Measurements from ENCODE around the gene RABAC1.

The RABAC1 gene

GRCh38 chr19:41978470-41978869 lies 19.3 kb upstream of the RABAC1 start:
- Histone ChIP-seq H3K36me3 (ENCODE audit: control insufficient read depth, insufficient read depth, low read length) (no peaks in the 10 kb centered on the region), H3K27me3 (ENCODE audit: control insufficient read depth, insufficient read depth, low read length) (no peaks in the 10 kb centered on the region), H3K27ac (ENCODE audit: low read depth, low read length) (no peak overlapping the region), H3K9ac (ENCODE audit: low read length) (no peak overlapping the region), H3K4me3 (ENCODE audit: low read length) (no peak overlapping the region), H3K4me1 (ENCODE audit: control insufficient read depth, insufficient read depth, low read length) (no peaks in the 10 kb centered on the region)

GRCh38 chr19:41977916-41978315 lies 18.8 kb upstream of the RABAC1 start:
- no peaks in the 10 kb centered on the region for H3K27me3 ChIP-seq (ENCODE audit: control insufficient read depth, insufficient read depth, low read length)
- no peak overlapping the region for H3K27ac ChIP-seq (ENCODE audit: low read depth, low read length)
- no peaks in the 10 kb centered on the region for H3K36me3 ChIP-seq (ENCODE audit: control insufficient read depth, insufficient read depth, low read length)
- no peak overlapping the region for H3K4me3 ChIP-seq (ENCODE audit: low read length)
- no peaks in the 10 kb centered on the region for H3K4me1 ChIP-seq (ENCODE audit: control insufficient read depth, insufficient read depth, low read length)
- H3K9ac ChIP-seq (ENCODE audit: low read length) = no peak overlapping the region

DNA sequence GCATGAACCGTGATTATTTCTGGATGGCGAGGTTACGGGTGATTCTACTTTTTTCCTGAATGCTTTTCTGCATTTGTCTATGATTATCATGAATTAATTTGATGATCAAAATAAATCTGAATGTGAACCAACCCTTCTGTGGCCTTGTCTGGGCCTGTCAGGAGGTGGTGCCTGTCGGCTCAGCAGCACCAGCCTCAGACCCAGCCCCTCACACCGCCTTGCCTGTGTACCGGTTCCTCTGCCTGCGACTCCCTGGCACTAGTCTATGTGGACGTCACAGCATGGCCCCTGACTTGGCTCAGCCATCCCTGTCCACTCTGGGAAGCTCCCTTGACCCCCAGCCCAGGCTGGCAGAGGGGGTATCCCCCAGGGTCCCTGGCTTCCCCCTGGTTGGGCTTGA lies 15.5 kb upstream of the RABAC1 start:
- H3K27ac ChIP-seq (ENCODE audit: low read depth, low read length) = no peak overlapping the region
- no peaks in the 10 kb centered on the region for H3K36me3 ChIP-seq (ENCODE audit: control insufficient read depth, insufficient read depth, low read length)
- H3K4me1 ChIP-seq (ENCODE audit: control insufficient read depth, insufficient read depth, low read length) = no peaks in the 10 kb centered on the region
- H3K9ac ChIP-seq (ENCODE audit: low read length) = no peak overlapping the region
- no peak overlapping the region for H3K4me3 ChIP-seq (ENCODE audit: low read length)
- H3K27me3 ChIP-seq (ENCODE audit: control insufficient read depth, insufficient read depth, low read length) = no peaks in the 10 kb centered on the region

- Histone ChIP-seq H3K27me3 (ENCODE audit: control insufficient read depth, insufficient read depth, low read length) (no peaks in the 10 kb centered on the region), H3K9ac (ENCODE audit: low read length) (no peak overlapping the region), H3K36me3 (ENCODE audit: control insufficient read depth, insufficient read depth, low read length) (no peaks in the 10 kb centered on the region), H3K27ac (ENCODE audit: low read depth, low read length) (no peak overlapping the region), H3K4me1 (ENCODE audit: control insufficient read depth, insufficient read depth, low read length) (no peaks in the 10 kb centered on the region), H3K4me3 (ENCODE audit: low read length) (no peak overlapping the region)
Measured at GRCh38 chr19:41971363-41971762, 12.2 kb upstream of the RABAC1 start.

DNA sequence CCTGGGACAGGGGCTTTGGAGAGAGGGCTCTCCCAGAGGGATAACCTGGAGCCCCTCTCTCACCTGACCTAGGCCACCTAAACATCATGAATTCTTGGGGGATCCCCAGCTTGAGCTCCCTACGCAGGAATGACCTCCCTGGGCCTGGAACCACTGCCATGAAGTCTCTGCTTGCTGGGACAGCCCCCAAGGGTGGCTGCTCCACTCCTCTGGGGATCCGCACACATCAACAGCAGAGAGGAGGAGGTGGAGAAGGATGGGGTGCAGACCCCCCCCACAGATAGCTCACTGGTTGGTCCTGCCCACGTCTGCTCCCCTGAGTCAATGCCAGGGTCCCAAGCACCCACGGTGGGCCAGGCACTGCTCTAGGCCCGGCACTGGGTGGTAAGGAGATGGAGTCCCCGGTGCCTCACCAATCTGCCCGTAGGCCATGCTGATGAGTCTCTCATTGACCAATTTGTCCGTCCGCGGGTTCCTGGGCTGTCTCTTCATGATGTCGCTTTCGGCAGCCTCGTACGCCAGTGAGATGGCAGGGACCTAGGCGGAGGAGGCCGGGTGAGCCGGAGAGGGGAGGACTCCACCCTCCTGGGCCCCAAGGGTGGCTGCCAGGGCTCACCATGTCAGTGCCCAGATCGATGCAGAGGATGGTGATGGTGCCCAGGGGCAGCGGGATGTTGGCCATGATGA lies 10.8 kb upstream of the RABAC1 start:
- H3K27ac ChIP-seq (ENCODE audit: low read depth, low read length) = no peak overlapping the region
- no peak overlapping the region for H3K4me3 ChIP-seq (ENCODE audit: low read length)
- H3K36me3 ChIP-seq (ENCODE audit: control insufficient read depth, insufficient read depth, low read length) = no peaks in the 10 kb centered on the region
- no peaks in the 10 kb centered on the region for H3K4me1 ChIP-seq (ENCODE audit: control insufficient read depth, insufficient read depth, low read length)
- H3K27me3 ChIP-seq (ENCODE audit: control insufficient read depth, insufficient read depth, low read length) = no peaks in the 10 kb centered on the region
- H3K9ac ChIP-seq (ENCODE audit: low read length) = no peak overlapping the region

GRCh38 chr19:41968751-41969595 lies 9.9 kb upstream of the RABAC1 start:
- Histone ChIP-seq H3K4me1 (ENCODE audit: control insufficient read depth, insufficient read depth, low read length) (no peaks in the 10 kb centered on the region), H3K4me3 (ENCODE audit: low read length) (no peak overlapping the region), H3K27ac (ENCODE audit: low read depth, low read length) (no peak overlapping the region), H3K9ac (ENCODE audit: low read length) (no peak overlapping the region), H3K36me3 (ENCODE audit: control insufficient read depth, insufficient read depth, low read length) (no peaks in the 10 kb centered on the region), H3K27me3 (ENCODE audit: control insufficient read depth, insufficient read depth, low read length) (no peaks in the 10 kb centered on the region)

GRCh38 chr19:41967054-41967783 lies 8.1 kb upstream of the RABAC1 start:
- Histone ChIP-seq H3K27me3 (ENCODE audit: control insufficient read depth, insufficient read depth, low read length) (peaks cover 4% of the 10 kb centered on the region), H3K9ac (ENCODE audit: low read length) (no peak overlapping the region), H3K36me3 (ENCODE audit: control insufficient read depth, insufficient read depth, low read length) (no peaks in the 10 kb centered on the region), H3K4me1 (ENCODE audit: control insufficient read depth, insufficient read depth, low read length) (no peaks in the 10 kb centered on the region), H3K27ac (ENCODE audit: low read depth, low read length) (no peak overlapping the region), H3K4me3 (ENCODE audit: low read length) (no peak overlapping the region)

GRCh38 chr19:41965106-41965505 lies 6.0 kb upstream of the RABAC1 start:
- Histone ChIP-seq H3K9ac (ENCODE audit: low read length) (no peak overlapping the region), H3K4me3 (ENCODE audit: low read length) (no peak overlapping the region), H3K27me3 (ENCODE audit: control insufficient read depth, insufficient read depth, low read length) (peaks cover 4% of the 10 kb centered on the region), H3K27ac (ENCODE audit: low read depth, low read length) (no peak overlapping the region), H3K36me3 (ENCODE audit: control insufficient read depth, insufficient read depth, low read length) (no peaks in the 10 kb centered on the region), H3K4me1 (ENCODE audit: control insufficient read depth, insufficient read depth, low read length) (no peaks in the 10 kb centered on the region)

DNA sequence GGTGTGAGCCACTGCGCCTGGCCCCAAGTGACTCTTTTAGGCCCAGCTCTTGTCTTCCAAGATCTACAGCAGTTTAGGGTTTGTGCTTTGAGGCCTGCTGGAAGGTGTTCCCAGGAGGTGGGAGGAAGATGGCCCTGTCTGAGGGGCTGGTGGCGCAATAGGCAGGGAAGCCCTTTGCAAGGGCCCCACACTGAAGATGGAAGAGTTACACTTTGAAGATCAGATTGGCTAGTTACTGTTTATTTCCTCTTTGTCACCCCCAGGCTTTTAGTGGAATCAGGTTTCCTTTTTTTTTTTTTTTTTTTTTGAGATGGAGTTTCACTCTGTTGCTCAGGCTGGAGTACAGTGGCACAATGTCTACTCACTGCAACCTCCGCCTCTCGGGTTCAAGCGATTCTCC lies 1.9 kb upstream of the RABAC1 start:
- Histone ChIP-seq H3K36me3 (ENCODE audit: control insufficient read depth, insufficient read depth, low read length) (peaks cover 2% of the 10 kb centered on the region), H3K27ac (ENCODE audit: low read depth, low read length) (no peak overlapping the region), H3K27me3 (ENCODE audit: control insufficient read depth, insufficient read depth, low read length) (peaks cover 4% of the 10 kb centered on the region), H3K9ac (ENCODE audit: low read length) (no peak overlapping the region), H3K4me3 (ENCODE audit: low read length) (no peak overlapping the region), H3K4me1 (ENCODE audit: control insufficient read depth, insufficient read depth, low read length) (peaks cover 2% of the 10 kb centered on the region)

DNA sequence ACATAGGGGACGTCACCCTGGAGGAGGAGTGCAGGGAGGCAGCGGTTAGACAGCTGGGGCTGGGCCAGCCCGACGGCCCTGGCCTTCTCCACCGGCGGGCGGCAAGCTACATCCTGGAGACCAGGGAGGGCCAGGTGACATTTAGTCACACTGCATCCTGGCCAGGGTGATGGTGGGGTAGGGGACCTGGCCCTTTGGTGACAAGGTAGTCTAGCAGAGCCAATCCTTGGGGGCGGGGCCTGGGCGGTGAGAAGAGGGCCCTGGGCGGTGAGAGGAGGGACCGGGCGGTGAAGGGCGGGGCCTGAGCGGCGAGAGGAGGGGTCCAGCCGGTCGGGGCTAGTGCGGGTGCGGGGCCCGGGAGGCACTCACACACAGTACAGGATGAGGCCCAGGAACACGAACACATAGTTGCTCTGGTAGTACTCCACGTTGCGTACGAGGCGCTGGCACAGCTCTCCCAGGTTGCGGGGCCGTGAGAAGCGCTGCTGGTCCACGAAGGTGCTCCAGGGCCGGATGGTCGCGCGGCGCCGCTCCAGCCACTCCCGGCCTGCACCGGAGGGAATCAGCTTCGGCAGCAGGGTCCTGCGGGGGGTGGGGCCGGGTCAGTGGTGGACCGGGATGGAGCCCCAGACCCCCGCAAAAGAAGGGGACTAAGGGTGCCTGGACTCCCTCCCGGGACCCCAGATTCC lies 610 bp downstream of the RABAC1 start:
- Histone ChIP-seq H3K36me3 (ENCODE audit: control insufficient read depth, insufficient read depth, low read length) (peaks cover 2% of the 10 kb centered on the region), H3K9ac (ENCODE audit: low read length) (peak overlapping the region; percentile 72), H3K27me3 (ENCODE audit: control insufficient read depth, insufficient read depth, low read length) (peaks cover 4% of the 10 kb centered on the region), H3K27ac (ENCODE audit: low read depth, low read length) (peak overlapping the region; percentile 71), H3K4me1 (ENCODE audit: control insufficient read depth, insufficient read depth, low read length) (peaks cover 2% of the 10 kb centered on the region), H3K4me3 (ENCODE audit: low read length) (peak overlapping the region; percentile 87)

DNA sequence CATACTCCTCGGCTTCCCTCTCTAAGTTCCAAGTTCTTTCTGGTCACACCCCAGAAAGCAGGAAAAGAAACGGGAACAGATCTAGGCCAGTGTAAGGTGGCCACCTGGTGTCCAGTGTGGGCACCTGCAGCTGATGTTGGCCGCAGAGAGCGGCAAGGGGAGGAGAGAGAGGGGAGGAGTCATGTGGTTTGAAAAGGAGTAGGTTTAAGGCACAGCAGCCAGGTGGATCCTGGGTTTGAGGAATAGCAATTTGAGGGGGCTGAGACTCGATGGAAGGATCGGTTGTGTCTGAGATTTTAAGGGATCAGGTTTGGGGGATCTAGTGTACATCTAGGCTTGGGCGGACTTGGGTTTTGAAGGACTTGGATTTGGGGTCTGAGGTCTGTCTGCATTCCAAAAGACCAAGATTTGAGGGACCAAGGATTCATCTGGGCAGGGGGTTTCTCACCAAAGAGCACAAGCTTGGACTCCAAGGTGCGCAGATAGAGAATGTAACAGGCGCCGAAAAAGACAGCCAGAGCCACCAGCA lies 1.2 kb downstream of the RABAC1 start:
- H3K4me3 ChIP-seq (ENCODE audit: low read length) = peak overlapping the region; percentile 87
- H3K27me3 ChIP-seq (ENCODE audit: control insufficient read depth, insufficient read depth, low read length) = peaks cover under 1% of the 10 kb centered on the region
- H3K36me3 ChIP-seq (ENCODE audit: control insufficient read depth, insufficient read depth, low read length) = peaks cover 2% of the 10 kb centered on the region
- H3K9ac ChIP-seq (ENCODE audit: low read length) = no peak overlapping the region
- no peak overlapping the region for H3K27ac ChIP-seq (ENCODE audit: low read depth, low read length)
- peaks cover 2% of the 10 kb centered on the region for H3K4me1 ChIP-seq (ENCODE audit: control insufficient read depth, insufficient read depth, low read length)

All from rectal smooth muscle tissue (tissue), 1 donor.